Activated CD8-positive, alpha-beta T cell treated with anti-CD3 and anti-CD28 coated beads for 36 hours (primary cell): Measurements from ENCODE around the gene MRPS21. TPM values are rescaled to one million over a fixed set of nuclear protein-coding genes. Genes with fewer than 3 reads are reported as not detected.

ENCODE experiments used
- ATAC-seq: fragments of 200-7000 bp; cut with Tn5 transposase; one replicate; pipeline ENCODE4 v1.10.0; 2021; ENCODE audit warnings: mild to moderate bottlenecking, moderate library complexity
- CTCF ChIA-PET: fragments of 350-600 bp; sonication (Branson Sonifier 250); formaldehyde crosslinking; loops from one replicate; lab custom pipeline; 2021; ENCODE audit warnings: antibody characterized with exemption; lab: Charles Lee
- POLR2A ChIA-PET: fragments of 350-600 bp; sonication (Branson Sonifier 250); formaldehyde crosslinking; loops from one replicate; lab custom pipeline; 2021; ENCODE audit warnings: antibody characterized with exemption; lab: Charles Lee
- DNase-seq: peaks from one replicate; pipeline ENCODE4 v3.0.0-alpha.2; 2020
- H3K27ac Mint-ChIP-seq: one replicate; pipeline ENCODE4 v1.8.0; 2021; ENCODE audit warnings: mild to moderate bottlenecking, mixed read lengths
- H3K27me3 Mint-ChIP-seq: one replicate; pipeline ENCODE4 v1.8.0; 2021; ENCODE audit warnings: mixed read lengths
- H3K36me3 Mint-ChIP-seq: one replicate; pipeline ENCODE4 v1.8.0; 2021; ENCODE audit warnings: low read depth, mixed read lengths
- H3K4me1 Mint-ChIP-seq: one replicate; pipeline ENCODE4 v1.8.0; 2021; ENCODE audit warnings: low read depth, mixed read lengths
- H3K4me3 Mint-ChIP-seq: one replicate; pipeline ENCODE4 v1.8.0; 2021; ENCODE audit warnings: mild to moderate bottlenecking, moderate library complexity, mixed read lengths
- H3K9me3 Mint-ChIP-seq: one replicate; pipeline ENCODE4 v1.8.0; 2021; ENCODE audit warnings: mixed read lengths
- intact Hi-C: fragments of 100-400 bp; cut with micrococcal nuclease; formaldehyde crosslinking; loops from one replicate; pipeline ENCODE4 v1.10.0; 2022
- total RNA-seq, 2 experiments: library from RNA; stranded (reverse); gene quantifications; one replicate each; pipeline ENCODE4 v1.2.3, GENCODE V29; 2021
- TF ChIP-seq, protein P1 (sequence below): fragments of 200-600 bp; IDR thresholded peaks from one replicate; pipeline ENCODE4 v1.8.0; 2022; ENCODE audit warnings: antibody characterized with exemption, mild to moderate bottlenecking

The MRPS21 gene
- total RNA-seq, 2 experiments from 2014 or later, result 73.4 to 81.9 TPM

DNA sequence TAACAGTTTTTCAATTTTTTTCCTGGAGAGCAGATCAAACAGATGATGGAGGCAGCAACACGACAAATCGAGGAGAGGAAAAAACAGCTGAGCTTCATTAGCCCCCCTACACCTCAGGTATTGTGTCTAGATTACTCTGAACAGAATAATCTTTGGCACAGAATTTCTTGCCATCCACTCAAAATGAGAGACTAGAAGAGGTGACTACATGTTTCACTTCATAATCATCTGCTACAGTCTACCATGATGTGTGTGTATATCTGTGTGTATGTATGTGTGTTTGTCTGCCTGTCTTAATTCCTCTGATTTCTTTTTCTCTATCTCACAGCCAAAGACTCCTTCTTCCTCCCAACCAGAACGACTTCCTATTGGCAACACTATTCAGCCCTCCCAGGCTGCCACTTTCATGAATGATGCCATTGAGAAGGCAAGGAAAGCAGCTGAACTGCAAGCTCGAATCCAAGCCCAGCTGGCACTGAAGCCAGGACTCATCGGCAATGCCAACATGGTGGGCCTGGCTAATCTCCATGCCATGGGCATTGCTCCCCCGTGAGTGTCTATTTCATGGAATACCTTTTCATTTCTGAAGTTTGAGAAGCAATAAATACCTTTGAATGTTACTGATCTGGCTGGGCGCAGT lies 39.1 kb downstream of the MRPS21 start:
- peaks cover 50% of the 10 kb centered on the region for H3K36me3 Mint-ChIP-seq
- TF ChIP-seq, protein P1, sequence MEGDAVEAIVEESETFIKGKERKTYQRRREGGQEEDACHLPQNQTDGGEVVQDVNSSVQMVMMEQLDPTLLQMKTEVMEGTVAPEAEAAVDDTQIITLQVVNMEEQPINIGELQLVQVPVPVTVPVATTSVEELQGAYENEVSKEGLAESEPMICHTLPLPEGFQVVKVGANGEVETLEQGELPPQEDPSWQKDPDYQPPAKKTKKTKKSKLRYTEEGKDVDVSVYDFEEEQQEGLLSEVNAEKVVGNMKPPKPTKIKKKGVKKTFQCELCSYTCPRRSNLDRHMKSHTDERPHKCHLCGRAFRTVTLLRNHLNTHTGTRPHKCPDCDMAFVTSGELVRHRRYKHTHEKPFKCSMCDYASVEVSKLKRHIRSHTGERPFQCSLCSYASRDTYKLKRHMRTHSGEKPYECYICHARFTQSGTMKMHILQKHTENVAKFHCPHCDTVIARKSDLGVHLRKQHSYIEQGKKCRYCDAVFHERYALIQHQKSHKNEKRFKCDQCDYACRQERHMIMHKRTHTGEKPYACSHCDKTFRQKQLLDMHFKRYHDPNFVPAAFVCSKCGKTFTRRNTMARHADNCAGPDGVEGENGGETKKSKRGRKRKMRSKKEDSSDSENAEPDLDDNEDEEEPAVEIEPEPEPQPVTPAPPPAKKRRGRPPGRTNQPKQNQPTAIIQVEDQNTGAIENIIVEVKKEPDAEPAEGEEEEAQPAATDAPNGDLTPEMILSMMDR, result no peak
- POLR2A ChIA-PET, result interaction anchor here (1.0 to 1.3 kb wide), 2 partner anchors 8 to 9 kb away, joined by 3 to 4 read pairs; no protein-coding TSS in a partner anchor
- H3K27ac Mint-ChIP-seq, result no peak overlapping the region
- peaks cover 2% of the 10 kb centered on the region for H3K4me1 Mint-ChIP-seq
- no peak overlapping the region for H3K4me3 Mint-ChIP-seq
- ATAC-seq (no peak), DNase-seq (no peak)
- intact Hi-C loops, result no loop called here
- H3K27me3 Mint-ChIP-seq, result no peaks in the 10 kb centered on the region
- H3K9me3 Mint-ChIP-seq, result no peaks in the 10 kb centered on the region
- CTCF ChIA-PET, result no interaction called here

DNA sequence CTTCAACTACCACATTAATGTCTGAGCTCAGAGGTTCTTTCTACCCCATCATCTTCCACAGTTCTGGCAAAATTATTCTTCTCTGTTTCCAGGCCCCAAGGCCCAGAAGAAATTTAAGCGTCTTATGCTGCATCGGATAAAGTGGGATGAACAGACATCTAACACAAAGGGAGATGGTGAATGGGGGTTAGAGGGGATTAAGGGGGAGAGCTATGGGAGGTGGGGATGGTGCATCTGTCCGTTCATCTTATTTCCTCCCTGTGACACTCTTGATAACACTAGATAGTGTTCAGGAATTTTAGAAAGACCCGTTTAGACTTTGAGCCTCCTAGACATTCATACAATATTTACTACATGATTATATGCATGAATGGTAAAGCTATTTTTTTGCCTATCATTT lies 52.7 kb downstream of the MRPS21 start:
- ATAC-seq, result no peak
- POLR2A ChIA-PET, result interaction anchor here (0.6 to 0.9 kb wide), 4 partner anchors 9 to 18 kb away, joined by 3 to 5 read pairs (median 3); partner anchors contain the start of gene RPRD2
- TF ChIP-seq, protein P1, result no peak
- H3K9me3 Mint-ChIP-seq, result no peaks in the 10 kb centered on the region
- H3K36me3 Mint-ChIP-seq, result peaks cover 45% of the 10 kb centered on the region
- no peak overlapping the region for H3K4me3 Mint-ChIP-seq
- H3K27ac Mint-ChIP-seq, result no peak overlapping the region
- CTCF ChIA-PET, result interaction anchor here (0.8 kb wide), 1 partner anchor 20 kb away, joined by 3 read pairs; no protein-coding TSS in a partner anchor
- no peak for DNase-seq
- H3K4me1 Mint-ChIP-seq, result no peaks in the 10 kb centered on the region
- no peaks in the 10 kb centered on the region for H3K27me3 Mint-ChIP-seq
- intact Hi-C loops, result no loop called here

DNA sequence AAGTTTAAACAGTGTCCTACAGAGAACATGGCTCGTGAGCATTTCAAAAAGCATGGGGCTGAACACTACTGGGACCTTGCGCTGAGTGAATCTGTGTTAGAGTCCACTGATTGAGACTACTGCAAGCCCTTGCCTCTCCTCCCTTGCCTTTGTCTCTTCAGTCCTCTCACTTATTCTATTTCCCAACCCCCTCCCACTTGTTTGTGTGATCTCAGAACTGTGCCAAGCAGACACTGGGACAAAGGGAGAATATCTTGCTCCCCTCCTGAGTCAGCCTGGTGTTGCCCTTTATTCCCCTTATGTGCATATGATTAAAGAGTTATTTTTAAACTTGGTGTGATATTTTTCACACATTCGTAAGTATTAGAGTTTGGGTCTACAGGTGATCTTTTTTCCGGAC lies 59.2 kb downstream of the MRPS21 start:
- H3K27ac Mint-ChIP-seq, result no peak overlapping the region
- intact Hi-C loops, result no loop called here
- no peak for ATAC-seq
- no peaks in the 10 kb centered on the region for H3K4me1 Mint-ChIP-seq
- DNase-seq, result no peak
- no peaks in the 10 kb centered on the region for H3K9me3 Mint-ChIP-seq
- H3K4me3 Mint-ChIP-seq, result no peak overlapping the region
- peaks cover 31% of the 10 kb centered on the region for H3K36me3 Mint-ChIP-seq
- ChIA-PET CTCF (no interaction called here), POLR2A (no interaction called here)
- no peaks in the 10 kb centered on the region for H3K27me3 Mint-ChIP-seq
- TF ChIP-seq, protein P1, result no peak

Other genes with a start within 250 kb of the MRPS21 start
- gene VPS45, start 226.1 kb upstream of the MRPS21 start, total RNA-seq, result 10 to 100 TPM; 19.4 to 22.8 TPM
- gene PLEKHO1, start 143.9 kb upstream of the MRPS21 start, total RNA-seq, result 10 to 100 TPM; 18.2 to 19.0 TPM
- gene ANP32E, start 57.7 kb upstream of the MRPS21 start, total RNA-seq, result 100 to 1,000 TPM; 174 to 185 TPM
- gene CA14, start 36.1 kb upstream of the MRPS21 start, total RNA-seq, result not detected
- 10 to 100 TPM; 83.7 to 87.4 TPM for gene APH1A, start 24.8 kb upstream of the MRPS21 start, total RNA-seq
- gene C1orf54, start 21.1 kb upstream of the MRPS21 start, total RNA-seq, result 1 to 10 TPM in 1 of 2 experiments, under 1 TPM in 1; 0.90 to 1.3 TPM
- gene CIART, start 11.3 kb upstream of the MRPS21 start, total RNA-seq, result 1 to 10 TPM; 3.6 to 5.1 TPM
- gene PRPF3, start 27.7 kb downstream of the MRPS21 start, total RNA-seq, result 10 to 100 TPM; 55.4 to 55.7 TPM
- gene RPRD2, start 70.3 kb downstream of the MRPS21 start, total RNA-seq, result 10 to 100 TPM; 17.6 to 19.4 TPM
- 10 to 100 TPM; 43.3 to 44.5 TPM for gene TARS2, start 193.6 kb downstream of the MRPS21 start, total RNA-seq
- under 1 TPM; 0.74 to 0.81 TPM for gene ECM1, start 214.2 kb downstream of the MRPS21 start, total RNA-seq
- not detected for gene FALEC, start 221.9 kb downstream of the MRPS21 start, total RNA-seq